HEK293T (cell line): Measurements from ENCODE around the gene IP6K2.

Source experiments
- FOXA1 ChIP-seq: fragments of 450-650 bp; IDR thresholded peaks from 2 replicates; pipeline ENCODE4 v1.6.1; 2016; ENCODE audit warnings: mild to moderate bottlenecking
- HDGF ChIP-seq: fragments of 450-650 bp; IDR thresholded peaks from 2 replicates; pipeline ENCODE4 v1.6.1; 2017; ENCODE audit warnings: antibody characterized with exemption, borderline replicate concordance
- L3MBTL2 ChIP-seq: fragments of 450-650 bp; conservative IDR thresholded peaks from 2 replicates; pipeline ENCODE4 v1.6.1; 2016; ENCODE audit warnings: mild to moderate bottlenecking
- SP1 ChIP-seq: fragments of 450-650 bp; IDR thresholded peaks from 2 replicates; pipeline ENCODE4 v1.6.1; 2017

DNA sequence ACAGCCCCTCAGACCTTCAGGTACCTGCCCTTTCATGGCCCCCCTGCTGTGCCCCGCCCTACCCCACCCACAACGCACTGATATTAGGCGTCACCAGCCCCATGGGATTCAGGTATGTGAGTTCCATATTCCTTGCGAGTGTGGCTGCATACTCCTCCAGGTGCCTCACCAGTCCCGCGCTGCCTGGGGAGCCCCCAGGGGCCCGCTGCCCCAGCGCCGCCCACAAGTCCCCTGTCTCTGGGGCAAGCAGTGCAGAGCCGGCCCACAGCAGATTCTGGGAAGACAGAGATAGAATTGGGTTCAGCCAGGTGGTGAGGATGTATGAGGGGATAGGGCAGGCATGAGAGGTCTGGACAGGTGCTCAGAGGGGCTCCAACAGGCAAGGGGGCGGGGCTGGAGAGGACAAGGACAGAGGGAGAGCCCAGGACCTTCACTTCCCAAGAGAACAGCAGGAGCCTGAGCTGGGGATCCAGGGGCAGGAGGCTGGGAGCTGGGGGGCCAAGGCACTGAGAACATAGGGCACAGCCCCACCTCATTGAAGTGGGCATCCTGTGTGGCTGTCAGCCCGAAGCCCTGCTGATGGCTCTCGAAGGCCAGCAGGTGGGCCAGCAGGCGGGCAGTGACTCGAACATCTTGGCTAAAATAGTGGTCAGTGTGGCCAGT lies 68.7 kb downstream of the IP6K2 start:
- no peak for TF ChIP-seq SP1
- no peak for TF ChIP-seq L3MBTL2
- TF ChIP-seq FOXA1: no peak
- TF ChIP-seq HDGF: no peak
